Neural cell (in vitro differentiated cells): Measurements from ENCODE around the gene ENAH. TPM values are rescaled to one million over a fixed set of nuclear protein-coding genes. Genes with fewer than 3 reads are reported as not detected.

ENCODE experiments used
- H2AFZ ChIP-seq: fragments of 200-600, 300-800 bp; sonication (generic), shearing (Covaris generic); 2 replicates; pipeline ENCODE4 v1.6.0; 2014; ENCODE audit warnings: low read depth, mild to moderate bottlenecking, antibody characterized with exemption, low read length, moderate library complexity
- H3F3A ChIP-seq: fragments of 200-600 bp; shearing (Covaris generic); 2 replicates; pipeline ENCODE4 v1.6.1; 2016; ENCODE audit warnings: mild to moderate bottlenecking, moderate library complexity, mixed read lengths, antibody characterized with exemption, low read length; ENCODE audit not compliant: insufficient read depth, poor library complexity, severe bottlenecking
- H3K27ac ChIP-seq: fragments of 200-600, 300-800 bp; sonication (generic), shearing (Covaris generic); 2 replicates; pipeline ENCODE4 v1.5.1; 2014; ENCODE audit warnings: mild to moderate bottlenecking, low read length, moderate library complexity
- H3K27me3 ChIP-seq: fragments of 300-800, 200-600 bp; sonication (generic), shearing (Covaris generic); 2 replicates; pipeline ENCODE4 v1.6.0; 2014; ENCODE audit warnings: mild to moderate bottlenecking, low read depth, low read length, moderate library complexity; ENCODE audit not compliant: insufficient read depth
- H3K36me3 ChIP-seq: fragments of 300-800, 200-600 bp; sonication (generic), shearing (Covaris generic); 2 replicates; pipeline ENCODE4 v1.5.1; 2014; ENCODE audit warnings: mild to moderate bottlenecking, antibody characterized with exemption, low read length, moderate library complexity; ENCODE audit not compliant: insufficient read depth
- H3K4me2 ChIP-seq: fragments of 300-800, 200-600 bp; sonication (generic), shearing (Covaris generic); 2 replicates; pipeline ENCODE4 v1.6.0; 2014; ENCODE audit warnings: mild to moderate bottlenecking, low read length
- H3K4me3 ChIP-seq: fragments of 300-800, 200-600 bp; sonication (generic), shearing (Covaris generic); 2 replicates; pipeline ENCODE4 v1.5.1; 2014; ENCODE audit warnings: mild to moderate bottlenecking, low read length, moderate library complexity
- H3K79me2 ChIP-seq: fragments of 200-600 bp; shearing (Covaris generic); replicated peaks from 2 replicates; pipeline ENCODE4 v1.6.0; 2014; ENCODE audit warnings: mild to moderate bottlenecking, low read length, moderate library complexity; ENCODE audit not compliant: insufficient read depth
- H3K9ac ChIP-seq: fragments of 300-800, 200-600 bp; sonication (generic), shearing (Covaris generic); 2 replicates; pipeline ENCODE4 v1.6.1; 2016; ENCODE audit warnings: mild to moderate bottlenecking, low read length, mixed read lengths
- H3K9me2 ChIP-seq: fragments of 200-600 bp; shearing (Covaris generic); 2 replicates; pipeline ENCODE4 v1.6.1; 2016; ENCODE audit warnings: mild to moderate bottlenecking, low read length, mixed read lengths; ENCODE audit not compliant: insufficient read depth
- H3K9me3 ChIP-seq: fragments of 200-600, 300-800 bp; sonication (generic), shearing (Covaris generic); 2 replicates; pipeline ENCODE4 v1.6.1; 2016; ENCODE audit warnings: mild to moderate bottlenecking, mixed run types, low read length, moderate library complexity, mixed read lengths
- H4K20me1 ChIP-seq: fragments of 200-600 bp; shearing (Covaris generic); 2 replicates; pipeline ENCODE4 v1.6.1; 2016; ENCODE audit warnings: mild to moderate bottlenecking, mixed run types; ENCODE audit not compliant: insufficient read depth
- CTCF ChIP-seq: fragments of 450-650 bp; IDR thresholded peaks from 2 replicates; pipeline ENCODE4 v1.5.1; 2014; ENCODE audit warnings: antibody characterized with exemption, mild to moderate bottlenecking, moderate library complexity; ENCODE audit not compliant: poor library complexity, severe bottlenecking
- EP300 ChIP-seq: fragments of 450-650 bp; conservative IDR thresholded peaks from 2 replicates; pipeline ENCODE4 v1.6.1; 2014; ENCODE audit warnings: antibody characterized with exemption, mild to moderate bottlenecking, moderate library complexity; ENCODE audit not compliant: poor library complexity, severe bottlenecking
- EZH2 ChIP-seq: fragments of 200-600, 300-800 bp; shearing (Covaris generic), sonication (generic); IDR thresholded peaks from 2 replicates; pipeline ENCODE4 v1.6.1; 2014; ENCODE audit warnings: antibody characterized with exemption, low read length, borderline replicate concordance, mild to moderate bottlenecking; ENCODE audit not compliant: insufficient read depth, poor library complexity, severe bottlenecking
- MXI1 ChIP-seq: fragments of 450-650 bp; conservative IDR thresholded peaks from 2 replicates; pipeline ENCODE4 v1.6.1; 2014; ENCODE audit warnings: antibody characterized with exemption, mild to moderate bottlenecking; ENCODE audit not compliant: poor library complexity, severe bottlenecking
- POLR2AphosphoS5 ChIP-seq: IDR thresholded peaks from 2 replicates; pipeline ENCODE4 v1.6.1; 2012
- RAD21 ChIP-seq: fragments of 450-650 bp; conservative IDR thresholded peaks from 2 replicates; pipeline ENCODE4 v1.6.1; 2014; ENCODE audit warnings: antibody characterized with exemption, mild to moderate bottlenecking, moderate library complexity
- REST ChIP-seq: IDR thresholded peaks from 2 replicates; pipeline ENCODE4 v1.6.1; 2012; ENCODE audit warnings: borderline replicate concordance
- SMC3 ChIP-seq: fragments of 450-650 bp; conservative IDR thresholded peaks from 2 replicates; pipeline ENCODE4 v1.6.1; 2014; ENCODE audit warnings: antibody characterized with exemption, mild to moderate bottlenecking, moderate library complexity; ENCODE audit not compliant: poor library complexity
- TAF1 ChIP-seq: IDR thresholded peaks from 2 replicates; pipeline ENCODE4 v1.6.1; 2012; ENCODE audit warnings: low read depth
- polyA plus RNA-seq: library from polyadenylated mRNA; depleted of rRNA; stranded (reverse); fragments of >200 nt; gene quantifications from 2 replicates; pipeline ENCODE4 v1.2.3, GENCODE V29; 2014

Gene ENAH
- polyA plus RNA-seq, 1 donor from 2014 or later, result 58.4 TPM

- Histone ChIP-seq H3K9ac (no peak overlapping the region), H3K27me3 (no peaks in the 10 kb centered on the region), H4K20me1 (no peaks in the 10 kb centered on the region), H3K9me2 (no peaks in the 10 kb centered on the region), H2AFZ (no peak overlapping the region), H3K79me2 (peaks cover 88% of the 10 kb centered on the region), H3K4me3 (no peak overlapping the region), H3K4me2 (no peak overlapping the region), H3K36me3 (no peaks in the 10 kb centered on the region), H3F3A (no peaks in the 10 kb centered on the region), H3K9me3 (no peaks in the 10 kb centered on the region), H3K27ac (no peak overlapping the region)
- TF ChIP-seq TAF1, result no peak
- TF ChIP-seq EZH2, result no peak
These were observed 56.9 kb downstream of the ENAH start for GRCh38 chr1:225595974-225596551.

- Histone ChIP-seq H3K27ac (no peak overlapping the region), H3K9me2 (no peaks in the 10 kb centered on the region), H3K9ac (no peak overlapping the region), H3K9me3 (no peaks in the 10 kb centered on the region), H3F3A (no peaks in the 10 kb centered on the region), H3K27me3 (no peaks in the 10 kb centered on the region), H3K36me3 (no peaks in the 10 kb centered on the region), H3K4me3 (no peak overlapping the region), H3K79me2 (peaks cover 88% of the 10 kb centered on the region), H3K4me2 (no peak overlapping the region), H2AFZ (no peak overlapping the region), H4K20me1 (no peaks in the 10 kb centered on the region)
- TF ChIP-seq MXI1, result no peak
These were observed 57.5 kb downstream of the ENAH start for GRCh38 chr1:225595452-225595851.

- Histone ChIP-seq H2AFZ (no peak overlapping the region), H3K9ac (no peak overlapping the region), H3F3A (no peaks in the 10 kb centered on the region), H3K9me3 (no peaks in the 10 kb centered on the region), H3K79me2 (peaks cover 85% of the 10 kb centered on the region), H3K27ac (no peak overlapping the region), H3K36me3 (no peaks in the 10 kb centered on the region), H3K4me3 (no peak overlapping the region), H3K27me3 (no peaks in the 10 kb centered on the region), H4K20me1 (no peaks in the 10 kb centered on the region), H3K9me2 (no peaks in the 10 kb centered on the region), H3K4me2 (no peak overlapping the region)
- TF ChIP-seq TAF1 (no peak), RAD21 (no peak), SMC3 (no peak), POLR2AphosphoS5 (no peak), EP300 (no peak), REST (no peak), EZH2 (no peak), MXI1 (no peak), CTCF (no peak)
These were observed 59.5 kb downstream of the ENAH start for GRCh38 chr1:225593414-225593813.
